ENCODE results near the gene ZNF17.

DNA sequence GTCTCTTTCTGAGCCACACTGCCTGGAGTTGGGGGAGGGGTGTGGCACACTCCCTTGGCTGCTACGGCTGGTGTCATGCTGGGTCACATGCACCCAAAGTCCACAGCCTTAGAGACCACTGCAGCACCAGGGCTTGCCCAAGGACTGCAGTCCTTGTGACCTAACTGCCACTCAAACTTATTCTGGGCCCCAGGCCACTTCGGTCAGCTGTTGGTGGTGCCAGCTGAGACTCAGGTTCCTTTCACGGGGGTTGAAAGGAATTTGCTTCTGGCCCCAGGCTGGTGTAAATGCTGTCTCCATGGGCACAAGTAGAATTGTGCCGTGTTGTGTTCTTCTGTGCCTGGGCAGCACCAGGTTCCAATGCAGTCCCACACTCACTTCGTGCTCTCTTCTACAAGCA, 55.5 kb downstream of the ZNF17 start:
- TF ChIP-seq, protein P1, sequence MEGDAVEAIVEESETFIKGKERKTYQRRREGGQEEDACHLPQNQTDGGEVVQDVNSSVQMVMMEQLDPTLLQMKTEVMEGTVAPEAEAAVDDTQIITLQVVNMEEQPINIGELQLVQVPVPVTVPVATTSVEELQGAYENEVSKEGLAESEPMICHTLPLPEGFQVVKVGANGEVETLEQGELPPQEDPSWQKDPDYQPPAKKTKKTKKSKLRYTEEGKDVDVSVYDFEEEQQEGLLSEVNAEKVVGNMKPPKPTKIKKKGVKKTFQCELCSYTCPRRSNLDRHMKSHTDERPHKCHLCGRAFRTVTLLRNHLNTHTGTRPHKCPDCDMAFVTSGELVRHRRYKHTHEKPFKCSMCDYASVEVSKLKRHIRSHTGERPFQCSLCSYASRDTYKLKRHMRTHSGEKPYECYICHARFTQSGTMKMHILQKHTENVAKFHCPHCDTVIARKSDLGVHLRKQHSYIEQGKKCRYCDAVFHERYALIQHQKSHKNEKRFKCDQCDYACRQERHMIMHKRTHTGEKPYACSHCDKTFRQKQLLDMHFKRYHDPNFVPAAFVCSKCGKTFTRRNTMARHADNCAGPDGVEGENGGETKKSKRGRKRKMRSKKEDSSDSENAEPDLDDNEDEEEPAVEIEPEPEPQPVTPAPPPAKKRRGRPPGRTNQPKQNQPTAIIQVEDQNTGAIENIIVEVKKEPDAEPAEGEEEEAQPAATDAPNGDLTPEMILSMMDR (IDR thresholded peaks at IDR 0.05) = no peak
- no peak for TF ChIP-seq POLR2A (IDR thresholded peaks at IDR 0.05)
- TF ChIP-seq POLR2AphosphoS5 (IDR thresholded peaks at IDR 0.05) = no peak

Measured in prostate gland (tissue), 2 donors.